Stimulated activated CD4-positive, alpha-beta T cell treated with anti-CD3 and anti-CD28 coated beads, TNF-alpha, amount 100 ng/mL, for 24 hours (primary cell): ENCODE measurements around the gene MTHFS.
"Not testable (repeated sequence)": the region's sequence is repeated elsewhere in the genome, so short reads cannot be mapped to it uniquely, and the experiment has no call there.

Source experiments
- DNase-seq, 3 experiments: peaks; one replicate each; pipeline ENCODE4 v3.0.0-alpha.2; 2020; ENCODE audit warnings: low read depth in 3 of 3

MTHFS gene

DNA sequence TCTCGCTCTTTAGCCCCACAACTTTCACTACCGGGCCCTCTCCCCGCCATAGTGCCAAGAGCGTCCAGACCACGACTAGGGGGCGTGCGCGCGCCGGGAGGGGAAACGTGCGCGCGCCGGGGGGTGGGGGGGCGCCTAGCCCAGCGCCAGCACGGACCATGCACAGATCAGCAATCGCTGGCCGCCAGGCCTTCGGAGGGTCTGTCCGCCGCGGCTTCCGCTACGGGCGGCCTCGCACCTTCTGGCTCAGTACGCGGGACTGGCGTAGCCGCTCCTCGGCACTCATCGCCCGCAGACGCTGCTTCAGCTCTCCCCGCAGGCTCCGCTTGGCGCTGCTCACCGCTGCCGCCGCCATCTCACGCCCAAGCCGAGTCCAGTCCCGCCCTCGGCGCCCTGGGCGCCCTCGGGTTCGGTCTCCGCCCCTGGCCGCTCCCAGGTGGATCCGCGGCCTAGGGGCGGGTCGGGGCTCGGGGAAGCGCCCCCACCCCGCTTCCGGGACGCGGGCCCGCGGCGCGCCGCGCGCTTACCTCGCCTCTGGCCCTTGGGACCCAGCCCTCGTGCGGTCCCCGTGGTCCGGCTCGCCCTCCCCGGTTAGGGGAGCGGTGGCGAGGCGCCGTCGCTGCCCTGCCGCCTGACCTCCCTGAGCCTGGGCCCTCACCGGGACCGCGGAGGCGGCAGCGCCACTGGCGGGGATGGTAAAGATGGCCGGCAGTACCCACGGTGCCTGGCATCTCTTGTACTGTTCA is at the start of gene MTHFS:
TSS of gene MTHFS (minus strand) at position 381 of the 746 bp plus-strand sequence. CDS start at position 355, 26 bp downstream.
- DNase-seq: peak; percentile 42 to 69 (median 43)

DNA sequence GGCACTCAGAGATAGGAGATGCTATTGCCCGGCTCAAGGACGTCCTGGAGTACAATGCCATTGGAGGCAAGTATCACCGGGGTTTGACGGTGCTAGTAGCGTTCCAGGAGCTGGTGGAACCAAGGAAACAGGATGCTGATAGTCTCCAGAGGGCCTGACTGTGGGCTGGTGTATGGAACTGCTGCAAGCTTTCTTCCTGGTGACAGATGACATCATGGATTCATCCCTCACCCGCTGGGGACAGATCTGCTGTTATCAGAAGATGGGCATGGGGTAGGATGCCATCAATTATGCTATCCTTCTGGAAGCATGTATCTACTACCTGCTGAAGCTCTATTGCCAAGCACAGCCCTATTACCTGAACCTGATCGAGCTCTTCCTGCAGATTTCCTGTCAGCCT is 47.8 kb upstream of the MTHFS start:
- DNase-seq: no peak

DNA sequence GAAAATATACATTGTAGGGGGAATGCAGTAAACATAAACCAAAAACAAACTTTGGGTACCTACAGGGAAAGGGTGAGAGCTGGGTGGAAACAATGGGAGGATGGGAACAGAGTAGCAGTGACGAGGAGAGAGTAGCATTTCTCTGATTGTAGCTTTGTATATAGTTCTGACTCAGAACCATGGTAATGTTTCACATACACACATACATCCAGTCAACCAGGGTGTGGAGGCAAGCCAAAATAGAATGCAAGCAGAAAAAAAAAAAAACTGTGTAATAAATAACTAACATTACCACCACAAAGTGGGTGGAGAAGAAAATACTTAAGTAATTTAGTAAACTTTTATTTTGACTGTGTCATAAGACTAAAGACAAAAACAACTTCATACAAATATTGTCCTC is 47.0 kb upstream of the MTHFS start:
- no peak for DNase-seq

DNA sequence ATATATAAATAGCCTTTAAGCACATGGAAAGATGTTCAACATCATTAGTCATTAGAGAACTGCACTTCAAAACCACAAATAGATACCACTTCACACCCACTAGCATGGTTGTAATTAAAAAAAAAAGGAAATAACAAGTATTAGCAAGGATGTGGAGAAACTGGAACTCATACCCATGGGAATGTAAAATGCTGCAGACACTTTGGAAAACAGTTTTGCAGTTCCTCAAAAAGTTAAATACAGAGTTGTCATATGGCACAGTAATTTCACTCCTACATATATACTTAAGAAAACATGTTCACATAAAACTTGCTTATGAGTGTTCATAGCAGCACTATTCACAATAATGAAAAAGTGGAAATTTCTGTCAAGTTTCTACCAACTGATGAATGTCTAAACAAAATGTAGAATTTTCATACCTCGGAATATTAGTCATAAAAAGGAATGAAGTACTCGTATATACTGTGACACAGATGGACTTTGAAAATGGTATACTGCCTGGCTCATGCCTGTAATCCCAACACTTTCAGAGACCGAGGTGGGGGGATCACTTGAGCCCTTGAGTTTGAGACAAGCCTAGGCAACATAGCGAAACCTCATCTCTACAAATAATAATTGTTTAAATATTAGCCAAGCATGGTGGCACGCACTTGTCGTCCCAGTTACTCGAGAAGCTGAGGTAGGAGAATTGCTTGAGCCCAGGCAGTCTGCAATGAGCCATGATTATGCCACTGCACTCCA is 46.1 kb upstream of the MTHFS start:
- DNase-seq: no peak

DNA sequence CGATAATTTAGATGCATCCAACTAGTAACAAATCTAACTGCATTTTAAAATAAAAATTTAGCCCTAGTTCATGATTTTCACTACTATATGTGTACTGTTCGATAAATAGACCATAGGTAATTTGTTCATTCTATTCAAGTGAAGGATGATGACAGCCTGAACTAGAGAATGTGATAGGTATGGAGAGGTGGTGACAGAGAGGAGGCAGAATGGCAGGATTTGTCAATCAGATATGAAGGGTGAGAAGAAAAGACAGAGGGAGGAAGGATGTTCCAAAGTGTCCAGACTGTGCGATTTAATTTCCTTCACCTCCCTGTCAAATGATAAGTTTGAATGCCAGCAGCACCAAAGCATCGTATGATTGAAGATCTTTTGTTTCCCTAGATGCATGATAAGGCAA is 42.6 kb upstream of the MTHFS start:
- no peak for DNase-seq

DNA sequence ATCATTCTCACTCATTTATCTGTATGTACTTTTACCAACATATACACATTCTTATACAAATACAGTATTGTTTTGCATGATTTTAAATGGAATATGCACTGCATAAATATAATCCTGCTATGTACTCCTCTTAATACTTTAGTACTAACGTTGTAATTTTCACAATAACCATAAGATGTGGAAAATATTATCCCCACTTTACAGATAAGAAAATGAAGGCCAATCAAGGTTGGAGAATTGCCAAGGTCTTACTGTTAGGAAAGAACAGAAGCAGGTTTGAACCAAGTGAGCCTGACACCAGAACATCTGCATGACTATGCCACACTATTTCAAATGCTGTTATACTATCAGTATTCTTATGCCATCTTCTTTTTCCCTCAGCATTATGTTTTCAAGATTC is 41.3 kb upstream of the MTHFS start:
- no peak for DNase-seq

DNA sequence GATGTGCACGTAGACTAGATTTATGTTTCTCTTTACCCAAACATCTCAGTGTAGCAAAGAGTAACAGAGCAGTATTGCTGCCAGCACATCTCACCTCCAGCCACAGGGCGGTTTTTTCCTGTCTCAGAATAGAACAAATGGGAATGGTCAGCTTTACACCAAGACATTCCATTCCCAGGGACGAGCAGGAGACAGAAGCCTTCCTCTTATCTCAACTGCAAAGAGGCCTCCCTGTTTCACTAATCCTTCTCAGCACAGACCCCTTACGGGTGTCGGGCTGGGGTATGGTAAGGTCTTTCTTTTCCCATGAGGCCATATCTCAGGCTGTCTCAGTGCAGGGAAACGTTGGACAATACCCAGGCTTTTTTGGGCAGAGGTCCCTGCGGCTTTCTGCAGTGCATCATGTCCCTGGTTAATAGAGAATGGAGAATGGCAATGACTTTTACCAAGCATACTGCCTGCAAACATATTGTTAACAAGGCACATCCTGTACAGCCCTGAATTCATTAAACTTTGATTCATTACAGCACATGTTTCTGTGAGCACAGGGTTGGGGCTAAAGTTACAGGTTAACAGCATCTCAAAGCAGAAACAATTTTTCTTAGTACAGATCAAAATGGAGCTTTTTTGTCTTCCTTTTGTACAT is 38.9 kb upstream of the MTHFS start:
- not testable (repeated sequence) for DNase-seq

DNA sequence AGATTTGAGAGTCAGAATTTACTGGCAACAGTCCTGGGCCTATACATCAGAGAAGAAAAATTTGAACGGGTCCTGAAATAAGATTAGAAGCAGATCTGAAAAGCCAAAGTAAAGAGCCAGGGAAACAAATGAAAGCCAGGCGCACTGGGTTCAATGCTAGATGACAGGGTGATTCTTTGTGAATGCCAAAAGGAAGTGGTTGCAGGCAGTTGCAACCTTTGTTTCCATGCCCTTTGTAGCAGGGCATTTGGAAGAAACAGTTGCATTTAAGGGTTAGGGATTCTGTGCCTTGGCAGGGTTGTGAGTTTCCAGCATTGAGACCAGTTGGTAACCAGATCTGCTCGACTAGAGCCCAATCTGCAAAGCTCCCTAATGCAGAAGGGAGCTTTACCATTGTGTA is 36.4 kb upstream of the MTHFS start:
- DNase-seq: no peak

DNA sequence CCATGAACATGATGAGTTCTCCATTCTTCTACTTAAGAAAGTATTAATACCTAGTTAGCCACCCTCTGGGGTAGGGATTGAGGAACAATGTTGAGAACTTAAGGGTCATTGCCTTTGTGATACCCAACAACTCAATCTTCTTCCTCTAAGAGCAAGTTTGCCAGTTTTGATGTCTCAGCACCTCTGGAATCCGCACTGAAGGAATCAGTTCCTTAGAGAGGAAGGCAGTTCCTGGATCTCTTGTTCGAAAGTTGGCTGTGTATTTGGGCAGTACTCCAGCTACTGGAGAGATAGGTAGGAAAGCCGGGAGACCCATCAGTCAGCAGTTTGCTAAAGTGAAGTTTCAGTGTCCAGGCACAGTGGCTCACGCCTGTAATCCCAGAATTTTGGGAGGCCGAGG is 35.6 kb upstream of the MTHFS start:
- no peak for DNase-seq

DNA sequence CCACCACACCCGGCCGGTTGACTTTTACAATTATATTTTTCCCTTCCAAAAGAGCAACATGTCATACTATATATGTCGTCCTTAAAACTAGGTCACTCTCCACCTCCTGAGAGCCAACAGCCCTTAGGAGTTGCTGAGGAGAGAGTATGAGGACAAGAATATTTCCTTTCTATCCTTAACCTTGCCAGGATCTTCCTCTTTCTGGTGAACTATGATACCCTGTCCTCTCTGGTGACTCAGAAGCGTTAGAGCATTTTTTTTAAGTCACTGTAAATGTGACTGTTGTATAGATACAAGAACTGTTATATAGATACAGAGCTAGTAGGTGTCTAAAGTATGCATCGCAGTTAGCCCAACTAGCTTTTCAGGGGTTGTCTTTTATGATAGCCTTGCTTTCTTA is 33.7 kb upstream of the MTHFS start:
- no peak for DNase-seq

DNA sequence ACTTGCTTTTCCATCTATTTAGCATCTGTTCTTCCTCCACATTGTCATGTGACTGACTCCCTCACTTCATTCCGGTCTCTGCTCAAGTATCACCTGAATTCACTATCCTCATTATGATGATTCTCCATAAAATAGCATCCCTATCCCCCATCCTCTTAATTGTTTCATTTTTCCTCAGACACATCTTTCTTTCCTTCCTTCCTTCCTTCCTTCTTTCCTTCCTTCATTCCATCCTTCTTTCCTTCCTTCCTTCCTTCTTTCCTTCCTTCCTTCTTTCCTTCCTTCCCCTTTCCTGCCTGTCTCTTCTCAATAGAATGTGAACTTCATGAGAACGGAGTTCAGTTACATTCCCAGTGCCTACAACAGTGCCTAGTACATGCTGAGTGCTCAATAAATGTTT is 32.6 kb upstream of the MTHFS start:
- DNase-seq: no peak

DNA sequence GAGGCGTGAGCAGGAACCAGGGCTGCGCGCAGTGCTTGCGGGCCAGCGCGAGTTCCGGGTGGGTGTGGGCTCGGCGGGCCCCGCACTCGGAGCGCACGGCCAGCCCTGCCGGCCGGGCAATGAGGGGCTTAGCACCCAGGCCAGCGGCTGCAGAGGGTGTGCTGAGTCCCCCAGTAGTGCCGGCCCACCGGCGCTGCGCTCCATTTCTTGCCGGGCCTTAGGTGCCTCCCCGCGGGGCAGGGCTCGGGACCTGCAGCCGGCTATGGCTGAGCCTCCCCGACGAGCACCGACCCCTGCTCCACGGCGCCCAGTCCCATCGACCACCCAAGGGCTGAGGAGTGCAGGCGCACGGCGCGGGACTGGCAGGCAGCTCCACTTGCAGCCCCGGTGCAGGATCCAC is 29.3 kb upstream of the MTHFS start:
- not testable (repeated sequence) for DNase-seq

DNA sequence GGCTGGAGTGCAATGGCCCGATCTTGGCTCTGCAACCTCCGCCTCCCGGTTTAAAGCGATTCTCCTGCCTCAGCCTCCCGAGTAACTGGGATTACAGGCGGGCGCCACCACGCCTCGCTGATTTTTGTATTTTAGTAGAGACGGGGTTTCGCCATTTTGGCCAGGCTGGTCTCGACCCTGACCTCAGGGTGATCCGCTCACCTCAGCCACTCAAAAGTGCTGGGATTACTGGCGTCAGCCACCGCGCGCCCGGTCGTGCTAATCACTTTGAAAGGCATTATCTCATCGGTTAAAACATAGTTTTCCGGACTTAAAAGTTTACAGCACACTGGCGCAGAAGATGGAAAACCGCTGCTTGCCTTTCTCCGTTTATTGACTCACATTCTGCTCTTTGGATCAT is 27.6 kb upstream of the MTHFS start:
- no peak for DNase-seq

DNA sequence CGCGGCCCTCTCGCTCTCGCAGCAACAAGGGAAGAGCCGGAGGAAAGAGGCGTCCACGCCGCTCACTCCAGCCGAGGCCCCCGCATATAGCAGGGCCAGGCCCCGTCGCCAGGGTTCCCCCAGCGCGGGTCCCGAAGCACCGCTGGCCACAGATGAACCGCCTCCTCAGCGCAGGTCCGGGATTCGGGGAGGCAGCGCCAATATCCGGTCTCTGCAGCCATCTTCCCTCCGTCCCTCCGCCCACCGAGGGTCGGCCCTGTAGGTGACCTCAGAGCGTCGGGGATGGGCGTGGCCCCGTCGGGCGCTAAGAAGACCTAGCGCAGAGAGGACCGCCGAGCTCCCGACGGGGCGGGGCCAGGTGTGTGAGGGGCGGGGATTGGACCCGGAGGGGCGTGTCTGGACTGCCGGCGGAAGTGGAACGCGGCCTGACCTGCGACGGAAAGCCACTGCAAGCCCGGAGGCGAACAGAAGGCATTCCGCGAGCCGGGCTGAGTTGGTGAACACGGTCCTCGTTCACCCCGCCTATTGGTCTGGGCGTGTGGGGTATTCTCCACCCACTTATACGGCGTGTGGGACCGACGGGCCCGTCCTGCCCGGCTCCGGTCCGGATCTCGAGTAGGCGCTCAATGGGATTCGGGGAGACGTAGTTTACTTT is 26.8 kb upstream of the MTHFS start:
- DNase-seq: peak; percentile 96 to 99 (median 98)

DNA sequence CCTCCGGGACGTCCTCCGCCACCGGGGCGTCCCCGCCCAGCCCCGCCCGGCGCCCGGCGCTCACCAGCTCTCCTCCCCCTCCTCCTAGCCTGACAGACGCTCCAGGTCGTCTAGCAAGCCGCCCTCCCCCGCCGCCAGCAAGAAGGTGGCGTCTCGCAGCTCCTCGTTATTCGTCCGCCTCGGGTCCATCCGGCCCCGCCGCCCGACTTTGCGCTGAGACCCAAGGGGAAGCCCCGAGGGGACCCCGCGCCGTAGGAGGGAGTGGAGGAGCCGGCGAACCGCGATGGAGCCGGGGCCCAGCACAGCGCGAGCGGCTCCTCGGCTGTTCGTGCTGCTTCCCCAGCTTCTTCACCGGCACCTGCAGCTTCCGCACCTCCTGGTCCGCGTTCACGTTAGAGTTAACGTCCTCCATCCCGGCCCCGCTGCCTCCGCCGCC is 26.3 kb upstream of the MTHFS start:
- DNase-seq: peak; percentile 41 to 72 (median 50)

DNA sequence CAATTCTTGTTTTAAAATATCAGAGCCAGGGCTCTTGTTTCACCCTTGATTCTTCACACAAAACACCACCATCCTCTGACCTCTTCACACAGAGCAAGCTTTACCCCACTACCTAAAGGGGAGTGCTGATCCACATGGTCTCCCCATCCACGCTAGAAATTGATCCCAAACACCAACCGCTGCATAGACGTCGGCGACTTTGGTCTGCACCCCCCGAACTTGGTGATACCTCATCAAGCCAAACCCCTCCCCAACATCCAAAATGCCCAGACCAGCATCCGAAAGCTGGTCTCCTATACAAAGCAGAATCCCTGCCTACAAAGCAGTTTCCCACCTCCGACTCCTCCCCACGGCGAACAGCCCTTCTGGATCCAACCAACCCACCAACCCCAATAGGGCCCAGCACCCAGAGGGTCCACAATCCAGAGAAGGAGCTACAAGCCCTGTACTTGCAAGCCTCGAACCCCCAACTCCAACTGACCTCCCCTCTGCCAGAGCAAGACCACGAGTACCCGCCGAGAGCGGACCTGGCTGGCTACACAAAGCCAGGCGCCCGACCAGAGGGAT is 25.8 kb upstream of the MTHFS start:
- no peak for DNase-seq

DNA sequence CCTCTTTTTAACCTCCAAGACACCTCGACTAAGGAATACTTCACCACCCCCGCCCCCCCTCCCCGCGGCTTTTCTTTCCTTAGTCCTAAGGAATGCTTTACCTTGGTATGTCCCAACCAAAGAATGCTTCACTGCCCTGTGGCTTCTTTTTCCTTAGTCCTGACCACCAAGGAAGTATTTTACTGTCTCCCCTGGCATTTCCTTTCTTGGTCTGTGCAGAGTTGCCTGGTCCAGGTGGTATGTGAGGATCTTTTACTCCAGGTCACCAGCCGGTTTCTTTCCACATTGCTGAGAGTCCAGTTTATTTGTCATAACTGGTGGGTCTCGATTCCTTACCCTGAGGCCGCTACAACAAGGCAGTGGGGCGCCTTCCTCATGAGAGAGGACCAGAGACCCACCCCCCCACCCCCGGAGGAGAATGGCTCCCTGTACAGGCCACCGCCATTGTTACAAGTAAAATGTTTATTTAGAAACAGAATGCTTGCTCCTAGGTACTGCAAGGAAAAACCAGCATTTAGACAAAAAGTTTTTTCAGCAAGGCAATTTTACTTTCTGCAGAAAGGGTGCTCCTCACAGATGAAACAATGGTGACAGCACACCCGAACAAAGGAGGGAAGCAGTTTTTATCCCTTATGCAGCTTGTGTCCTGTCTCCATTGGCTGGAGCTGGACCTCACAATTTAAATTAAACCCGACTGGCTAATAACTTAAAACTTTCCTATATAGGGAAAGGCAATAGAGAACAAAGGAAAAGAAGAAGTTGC is 23.1 kb upstream of the MTHFS start:
- no peak for DNase-seq

DNA sequence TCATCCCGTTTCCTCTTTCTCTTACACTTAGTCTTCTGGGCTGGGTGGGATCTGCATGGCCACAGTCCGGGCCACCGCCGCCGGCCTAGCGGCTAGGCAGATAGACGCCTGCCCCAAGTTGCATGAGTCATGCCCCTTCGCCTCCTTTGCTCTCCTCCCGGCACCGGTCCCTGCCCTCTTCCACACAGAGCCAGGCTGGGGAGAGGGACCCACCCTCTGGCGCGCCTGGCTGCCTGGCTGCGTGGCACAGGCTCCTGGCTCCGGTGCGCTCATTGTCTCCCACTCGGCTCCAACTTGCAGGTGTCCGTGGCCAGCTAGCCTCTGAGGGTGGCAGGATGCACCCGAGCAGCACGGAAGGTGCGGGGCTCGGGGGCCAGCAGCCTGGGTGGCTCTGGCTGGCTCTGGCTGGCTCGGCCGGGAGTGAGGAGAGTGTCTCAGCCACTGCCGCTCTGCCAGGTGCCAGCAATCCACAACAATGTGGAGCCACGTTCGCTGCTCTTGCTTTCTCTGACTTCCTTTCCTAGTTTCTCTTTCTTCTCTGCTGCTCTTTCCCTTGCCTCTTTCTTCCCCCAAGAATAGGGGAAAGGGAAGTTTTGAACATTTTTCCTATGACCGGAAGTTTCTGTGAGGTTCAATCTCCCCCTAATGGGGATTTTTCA is 22.4 kb upstream of the MTHFS start:
- no peak for DNase-seq

DNA sequence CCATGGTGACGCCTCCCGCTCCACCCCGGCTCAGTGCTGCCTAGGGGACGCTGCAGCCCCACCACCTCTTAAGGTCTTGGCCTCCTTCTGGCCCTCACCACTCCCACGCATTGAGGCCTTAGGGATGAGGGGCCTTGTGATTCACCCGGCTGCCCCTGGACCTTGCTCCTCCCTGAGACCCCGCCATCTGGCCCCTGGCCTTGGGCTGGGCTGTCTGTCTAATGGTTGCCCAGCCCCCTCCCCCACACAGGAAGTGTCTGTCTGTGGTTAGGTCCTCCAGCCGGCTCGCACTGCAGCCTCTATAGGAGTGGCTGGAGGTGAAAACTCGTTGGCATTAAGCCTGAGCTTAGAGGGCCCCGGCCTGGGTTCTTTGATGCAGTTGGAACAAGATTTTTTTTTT is 21.5 kb upstream of the MTHFS start:
- no peak for DNase-seq

DNA sequence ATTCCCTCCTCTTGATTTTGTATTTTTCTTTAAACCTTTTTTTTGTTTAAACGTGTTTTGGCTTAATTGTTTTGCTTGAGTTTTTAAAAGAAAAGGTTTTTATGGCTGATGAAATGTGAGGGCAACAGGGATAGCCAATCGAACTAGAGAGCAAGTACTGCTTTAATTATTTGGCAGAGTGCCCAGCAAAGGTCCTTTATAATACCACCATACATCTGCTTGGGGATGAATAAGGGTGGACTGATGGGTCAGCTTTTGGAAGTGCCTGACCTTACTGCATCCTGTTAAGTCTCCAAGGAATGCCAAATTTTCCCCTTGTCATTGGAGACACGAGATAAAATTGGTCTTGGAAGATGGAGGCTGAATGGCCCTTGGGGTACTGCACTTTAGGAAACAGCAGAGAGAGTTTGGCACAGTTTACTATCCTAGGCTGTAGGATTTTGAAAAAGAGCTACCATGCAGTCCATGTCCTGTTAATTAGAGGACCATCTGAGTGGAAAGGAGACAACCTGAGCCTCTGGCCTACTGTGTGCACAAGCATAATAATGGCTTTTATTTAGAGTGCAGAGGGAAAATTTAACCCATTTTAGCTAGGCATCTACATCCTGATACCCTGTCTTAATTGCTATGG is 19.8 kb upstream of the MTHFS start:
- DNase-seq: no peak
